Activated CD8-positive, alpha-beta memory T cell treated with anti-CD3 and anti-CD28 coated beads, Interleukin-2, amount 10 ng/mL, durations not matched to agents 7 days and 5 days (primary cell): Measurements from ENCODE around the gene C9orf72. TPM values are rescaled to one million over a fixed set of nuclear protein-coding genes. Genes with fewer than 3 reads are reported as not detected.

Experiments used
- ATAC-seq: fragments of 150-1000 bp; cut with Tn5 transposase; one replicate; pipeline ENCODE4 v1.10.0; 2021; ENCODE audit warnings: moderate library complexity
- CTCF ChIA-PET: fragments of 350-600 bp; sonication (Branson Sonifier 250); formaldehyde crosslinking; loops from one replicate; lab custom pipeline; 2021; ENCODE audit warnings: antibody characterized with exemption; lab: Charles Lee
- DNase-seq: peaks from one replicate; pipeline ENCODE4 v3.0.0-alpha.2; 2020
- H3K27ac Mint-ChIP-seq: one replicate; pipeline ENCODE4 v1.8.0; 2021; ENCODE audit warnings: mild to moderate bottlenecking, mixed read lengths
- H3K27me3 Mint-ChIP-seq: one replicate; pipeline ENCODE4 v1.8.0; 2021; ENCODE audit warnings: mixed read lengths
- H3K36me3 Mint-ChIP-seq: one replicate; pipeline ENCODE4 v1.8.0; 2021; ENCODE audit warnings: mild to moderate bottlenecking, mixed read lengths
- H3K4me1 Mint-ChIP-seq: one replicate; pipeline ENCODE4 v1.8.0; 2021; ENCODE audit warnings: mixed read lengths
- H3K4me3 Mint-ChIP-seq: one replicate; pipeline ENCODE4 v1.8.0; 2021; ENCODE audit warnings: mild to moderate bottlenecking, moderate library complexity, mixed read lengths
- H3K9me3 Mint-ChIP-seq: one replicate; pipeline ENCODE4 v1.8.0; 2022; ENCODE audit warnings: low read depth, mixed read lengths
- total RNA-seq, 2 experiments: library from RNA; stranded (reverse); gene quantifications; one replicate each; pipeline ENCODE4 v1.2.3, GENCODE V29; 2021

Gene C9orf72
- total RNA-seq, 2 experiments from 2014 or later, result 3.6 to 7.0 TPM

GRCh38 chr9:27532046-27532445 is 41.2 kb downstream of the C9orf72 start:
- no peaks in the 10 kb centered on the region for H3K36me3 Mint-ChIP-seq

GRCh38 chr9:27530915-27531755 is 42.1 kb downstream of the C9orf72 start:
- CTCF ChIA-PET, result interaction anchor here (1.1 to 8.6 kb wide), 5 partner anchors 17 to 197 kb away, joined by 3 to 92 read pairs (median 6); no protein-coding TSS in a partner anchor
- peaks cover 7% of the 10 kb centered on the region for H3K4me1 Mint-ChIP-seq
- no peaks in the 10 kb centered on the region for H3K36me3 Mint-ChIP-seq
- no peak for ATAC-seq
- H3K27ac Mint-ChIP-seq, result no peak overlapping the region
- peaks cover 38% of the 10 kb centered on the region for H3K27me3 Mint-ChIP-seq
- no peak overlapping the region for H3K4me3 Mint-ChIP-seq
- H3K9me3 Mint-ChIP-seq, result no peaks in the 10 kb centered on the region
- DNase-seq, result no peak

More at GRCh38 chr9:27532046-27532445, 41.2 kb downstream of the C9orf72 start:
- peaks cover 7% of the 10 kb centered on the region for H3K4me1 Mint-ChIP-seq
- no peak overlapping the region for H3K27ac Mint-ChIP-seq
- no peaks in the 10 kb centered on the region for H3K9me3 Mint-ChIP-seq
- DNase-seq (no peak), ATAC-seq (no peak)
- CTCF ChIA-PET, result interaction anchor here (1.5 to 8.6 kb wide), 2 partner anchors 15 to 198 kb away, joined by 3 to 92 read pairs; no protein-coding TSS in a partner anchor
- no peak overlapping the region for H3K4me3 Mint-ChIP-seq
- peaks cover 29% of the 10 kb centered on the region for H3K27me3 Mint-ChIP-seq

DNA sequence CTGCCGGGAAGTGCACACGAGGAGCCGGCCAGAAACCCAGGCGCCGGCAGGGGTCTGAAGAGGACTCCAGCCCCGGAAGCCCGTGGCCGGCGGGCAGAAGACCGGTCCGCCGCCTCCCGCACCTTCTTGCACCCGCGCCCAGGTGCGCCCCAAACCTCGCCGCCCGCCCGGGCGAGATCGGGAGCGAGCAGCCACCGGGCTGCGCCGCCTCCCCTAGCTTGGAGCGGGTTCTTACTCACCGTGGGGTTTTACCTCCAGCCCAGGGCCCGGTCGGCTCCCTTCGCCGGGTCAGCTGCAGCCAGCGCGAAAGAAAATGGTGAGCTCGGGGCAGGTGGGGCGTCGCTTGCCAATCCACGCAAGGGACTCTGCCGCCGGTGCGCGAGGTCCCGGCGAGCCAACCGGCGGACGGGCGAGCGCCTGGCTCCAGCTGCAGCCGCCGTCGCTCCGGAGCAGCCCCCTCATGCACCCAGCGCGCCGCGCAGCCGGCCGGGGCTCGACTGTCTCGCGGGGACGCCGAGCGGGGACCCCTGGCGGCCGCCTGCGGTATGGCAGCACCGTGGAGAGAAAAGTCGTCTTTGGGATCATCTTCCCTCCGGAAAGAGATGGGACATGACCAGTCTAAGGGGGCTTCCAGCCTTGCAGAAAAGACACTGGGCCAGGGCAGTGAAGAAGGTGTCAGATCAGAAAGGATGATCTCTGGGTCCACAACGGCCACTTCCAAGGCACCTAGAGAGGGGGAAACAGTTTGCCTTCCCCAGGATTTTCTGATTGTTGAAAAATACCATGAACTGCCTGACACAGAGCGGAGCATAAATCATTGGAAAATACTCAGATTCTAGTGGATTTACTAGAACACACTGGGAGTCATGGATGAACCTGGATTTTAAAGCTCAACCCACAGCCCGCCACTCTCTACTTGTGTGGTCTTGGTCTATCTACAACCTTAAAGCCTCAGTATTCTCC is 43.7 kb downstream of the C9orf72 start, which contains the start of gene MOB3B:
MOB3B (minus strand) TSS at position 499 of the 963 bp plus-strand sequence. CDS start 74,264 bp downstream, outside the sequence.
- Mint-ChIP-seq H3K4me3 (peak within 1 kb of the TSS; percentile 81), H3K27ac (no peak within 1 kb of the TSS), H3K4me1 (peaks cover 7% of the 10 kb centered on the region), H3K9me3 (no peaks in the 10 kb centered on the region), H3K36me3 (no peaks in the 10 kb centered on the region), H3K27me3 (peaks cover 46% of the 10 kb centered on the region)
- DNase-seq (peak; percentile 77), ATAC-seq (peak; percentile 91)
- CTCF ChIA-PET, result interaction anchor here (0.7 to 8.6 kb wide), 23 partner anchors 10 to 201 kb away, joined by 3 to 92 read pairs (median 4); no protein-coding TSS in a partner anchor

- Mint-ChIP-seq H3K9me3 (no peaks in the 10 kb centered on the region), H3K27ac (no peak overlapping the region), H3K36me3 (no peaks in the 10 kb centered on the region), H3K4me3 (peak overlapping the region; percentile 81), H3K27me3 (peaks cover 46% of the 10 kb centered on the region), H3K4me1 (peaks cover 7% of the 10 kb centered on the region)
- CTCF ChIA-PET, result interaction anchor here (0.8 to 8.6 kb wide), 19 partner anchors 10 to 200 kb away, joined by 3 to 92 read pairs (median 4); no protein-coding TSS in a partner anchor
- DNase-seq (peak; percentile 56), ATAC-seq (peak; percentile 59)
Measured at GRCh38 chr9:27528886-27529315, 44.4 kb downstream of the C9orf72 start.

DNA sequence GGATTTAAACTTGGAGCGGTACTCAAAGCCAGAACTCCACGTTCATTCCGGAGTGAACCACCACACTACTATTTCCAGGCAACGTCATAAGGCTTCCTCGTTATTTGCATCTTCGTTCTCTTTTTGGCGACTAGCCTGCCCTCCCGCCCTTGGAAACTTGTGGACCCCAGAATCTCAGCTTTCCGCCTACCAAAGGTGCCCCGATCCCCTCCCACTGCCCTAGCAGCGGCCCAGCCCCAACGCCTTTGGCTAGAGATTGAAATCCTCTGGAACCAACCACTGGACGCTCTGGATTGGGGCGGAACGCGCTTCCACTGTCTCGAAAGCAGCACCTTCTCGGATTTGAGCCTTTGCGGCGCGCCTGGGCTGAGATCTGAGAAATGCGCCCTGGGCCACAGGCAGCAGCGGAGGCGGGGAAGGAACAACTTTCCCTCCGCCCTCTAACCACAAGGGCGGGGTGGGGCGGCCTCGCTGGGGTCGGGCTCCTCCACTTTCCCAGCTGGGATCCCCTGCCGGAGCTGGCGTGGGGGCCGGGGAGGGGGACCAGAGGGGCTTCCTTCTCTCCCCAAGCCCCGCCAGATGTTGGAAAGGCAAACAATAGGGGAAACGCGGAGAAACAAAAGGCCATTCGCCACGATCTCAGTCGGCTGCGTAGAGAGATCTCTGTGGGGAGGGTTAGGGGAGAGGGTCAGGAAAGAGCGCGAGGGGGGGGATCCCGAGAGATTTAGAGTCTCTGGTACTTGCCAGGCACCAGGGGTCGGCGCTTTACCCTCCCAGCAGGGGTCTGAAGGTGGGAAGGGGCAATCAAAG is 45.0 kb downstream of the C9orf72 start:
- Mint-ChIP-seq H3K27ac (no peak overlapping the region), H3K27me3 (peaks cover 46% of the 10 kb centered on the region), H3K9me3 (no peaks in the 10 kb centered on the region), H3K36me3 (no peaks in the 10 kb centered on the region), H3K4me3 (peak overlapping the region; percentile 81), H3K4me1 (peaks cover 7% of the 10 kb centered on the region)
- CTCF ChIA-PET, result interaction anchor here (2.5 to 8.6 kb wide), 2 partner anchors 194 to 195 kb away, joined by 13 to 92 read pairs; no protein-coding TSS in a partner anchor
- DNase-seq (peak; percentile 64), ATAC-seq (peak; percentile 57)

DNA sequence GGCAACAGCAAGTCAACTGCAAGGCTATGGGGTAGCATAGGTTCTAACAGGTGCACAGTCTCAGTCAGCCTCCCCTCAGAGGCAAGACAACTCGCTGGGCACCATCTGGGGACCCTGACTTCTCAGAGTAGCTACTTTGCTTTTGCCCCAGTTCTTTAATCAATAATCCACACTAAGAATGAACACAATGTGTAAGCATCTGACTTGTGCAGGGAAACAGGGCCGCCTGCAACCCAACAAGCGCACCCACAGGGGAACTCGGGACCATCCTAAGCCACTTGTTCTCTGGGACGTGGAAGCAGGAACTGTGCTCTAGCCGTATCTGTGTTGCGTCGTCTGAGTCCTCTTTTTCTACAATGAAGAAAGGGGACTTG is 45.6 kb downstream of the C9orf72 start:
- CTCF ChIA-PET, result interaction anchor here (2.5 kb wide), 1 partner anchor 194 kb away, joined by 13 read pairs; no protein-coding TSS in a partner anchor
- no peaks in the 10 kb centered on the region for H3K9me3 Mint-ChIP-seq
- H3K4me3 Mint-ChIP-seq, result peak overlapping the region; percentile 81
- no peaks in the 10 kb centered on the region for H3K36me3 Mint-ChIP-seq
- DNase-seq (no peak), ATAC-seq (no peak)
- H3K27me3 Mint-ChIP-seq, result peaks cover 46% of the 10 kb centered on the region
- no peak overlapping the region for H3K27ac Mint-ChIP-seq
- peaks cover 7% of the 10 kb centered on the region for H3K4me1 Mint-ChIP-seq

- ATAC-seq (no peak), DNase-seq (no peak)
- peaks cover 7% of the 10 kb centered on the region for H3K4me1 Mint-ChIP-seq
- no peaks in the 10 kb centered on the region for H3K9me3 Mint-ChIP-seq
- H3K36me3 Mint-ChIP-seq, result no peaks in the 10 kb centered on the region
- H3K27me3 Mint-ChIP-seq, result peaks cover 32% of the 10 kb centered on the region
- CTCF ChIA-PET, result interaction anchor here (1.7 kb wide), 1 partner anchor 191 kb away, joined by 11 read pairs; no protein-coding TSS in a partner anchor
- no peak within 1 kb of the TSS for H3K4me3 Mint-ChIP-seq
- no peak within 1 kb of the TSS for H3K27ac Mint-ChIP-seq
Measured at GRCh38 chr9:27524236-27524635, 49.0 kb downstream of the C9orf72 start, which contains the start of gene IFNK. Gene IFNK, plus strand, starts transcription at chr9:27524290. Its CDS starts 47 bp downstream, at chr9:27524337.

DNA sequence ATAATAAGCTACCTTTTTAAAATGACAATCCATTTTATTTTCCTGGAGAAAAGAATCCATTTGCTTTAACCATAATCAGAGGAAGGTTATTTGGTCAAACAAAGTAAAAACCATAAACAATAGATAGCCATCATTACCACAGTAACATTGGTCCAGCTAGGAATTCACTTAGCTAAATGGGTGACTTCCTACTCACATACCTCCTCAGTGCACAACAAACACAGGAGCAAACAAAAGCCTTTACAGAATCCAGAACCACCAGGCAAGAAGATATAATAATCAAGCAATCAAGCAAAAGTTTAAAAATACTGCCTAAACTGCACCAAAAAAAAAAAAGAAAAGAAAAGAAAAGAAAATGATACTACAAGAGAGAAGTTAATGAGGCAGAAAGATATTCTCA is 50.1 kb downstream of the C9orf72 start:
- CTCF ChIA-PET, result interaction anchor here (0.9 kb wide), 1 partner anchor 188 kb away, joined by 3 read pairs; no protein-coding TSS in a partner anchor

GRCh38 chr9:27520986-27521385 is 52.3 kb downstream of the C9orf72 start:
- CTCF ChIA-PET, result no interaction called here
- Mint-ChIP-seq H3K4me1 (no peaks in the 10 kb centered on the region), H3K4me3 (no peak overlapping the region), H3K9me3 (no peaks in the 10 kb centered on the region), H3K27me3 (peaks cover 7% of the 10 kb centered on the region), H3K36me3 (no peaks in the 10 kb centered on the region), H3K27ac (no peak overlapping the region)
- DNase-seq (no peak), ATAC-seq (no peak)

More for the DNA sequence above, 50.1 kb downstream of the C9orf72 start:
- DNase-seq (no peak), ATAC-seq (no peak)
- peaks cover 1% of the 10 kb centered on the region for H3K4me1 Mint-ChIP-seq
- H3K36me3 Mint-ChIP-seq, result no peaks in the 10 kb centered on the region
- no peak overlapping the region for H3K4me3 Mint-ChIP-seq
- no peak overlapping the region for H3K27ac Mint-ChIP-seq
- H3K9me3 Mint-ChIP-seq, result no peaks in the 10 kb centered on the region
- H3K27me3 Mint-ChIP-seq, result peaks cover 27% of the 10 kb centered on the region

DNA sequence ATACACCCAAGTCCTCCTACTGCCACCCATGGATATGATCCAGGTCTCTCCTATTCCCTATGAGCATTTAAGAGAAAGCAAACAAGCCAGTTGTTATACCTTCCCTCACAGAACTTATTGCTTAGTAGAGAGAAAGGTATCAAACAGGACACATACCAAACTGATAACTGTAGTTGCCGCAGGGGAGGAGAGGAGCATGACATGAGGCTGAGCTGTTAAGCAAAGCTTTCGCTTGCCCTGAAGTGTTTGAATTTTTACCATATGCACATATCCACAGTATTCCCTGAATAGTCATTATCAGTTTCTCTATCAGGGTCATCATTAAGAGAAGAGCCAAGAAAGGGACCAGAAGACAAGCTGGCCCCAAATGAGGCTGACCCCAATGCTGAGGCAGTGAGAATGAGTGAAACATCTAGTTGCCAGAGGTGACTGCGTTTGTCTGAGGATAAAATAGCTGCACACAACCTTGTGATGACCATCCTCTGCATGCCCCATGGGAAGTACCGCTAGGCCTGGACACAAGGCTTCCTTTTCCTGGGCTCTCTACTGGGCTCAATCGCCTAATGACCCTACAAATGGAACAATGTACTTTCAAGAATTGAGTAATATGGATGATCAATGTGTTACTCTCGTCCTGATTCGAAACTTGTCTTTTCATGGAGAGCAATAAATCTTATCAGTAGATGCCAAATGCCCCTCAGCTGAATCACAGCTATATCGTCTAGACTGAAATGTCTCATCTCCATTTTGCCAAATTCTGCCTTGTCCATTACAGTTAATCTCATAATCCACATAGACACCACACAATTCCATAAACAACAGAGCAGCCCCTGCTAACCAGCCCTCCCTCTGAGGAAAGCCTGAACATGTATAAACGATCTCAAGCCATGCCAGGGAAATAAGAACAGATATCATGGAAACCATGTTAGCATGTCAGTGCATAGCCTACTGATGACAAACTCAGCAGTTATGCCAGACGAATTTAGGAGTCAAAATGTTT is 53.5 kb downstream of the C9orf72 start:
- Mint-ChIP-seq H3K27ac (no peak overlapping the region), H3K36me3 (no peaks in the 10 kb centered on the region), H3K4me3 (no peak overlapping the region), H3K27me3 (no peaks in the 10 kb centered on the region), H3K9me3 (no peaks in the 10 kb centered on the region), H3K4me1 (no peaks in the 10 kb centered on the region)
- CTCF ChIA-PET, result interaction anchor here (0.5 kb wide), 1 partner anchor 50 kb away, joined by 3 read pairs; no protein-coding TSS in a partner anchor
- DNase-seq (no peak), ATAC-seq (no peak)

- no peaks in the 10 kb centered on the region for H3K27me3 Mint-ChIP-seq
- no peaks in the 10 kb centered on the region for H3K9me3 Mint-ChIP-seq
- DNase-seq (no peak), ATAC-seq (no peak)
- H3K36me3 Mint-ChIP-seq, result no peaks in the 10 kb centered on the region
- no peaks in the 10 kb centered on the region for H3K4me1 Mint-ChIP-seq
- H3K27ac Mint-ChIP-seq, result no peak overlapping the region
- CTCF ChIA-PET, result no interaction called here
- H3K4me3 Mint-ChIP-seq, result no peak overlapping the region
Measured at GRCh38 chr9:27518809-27519208, 54.5 kb downstream of the C9orf72 start.
